Esophagus squamous epithelium (tissue), 5 donors: ENCODE results near the gene COL4A6. TPM values are rescaled to one million over a fixed set of nuclear protein-coding genes. Genes with fewer than 3 reads are reported as not detected.

Experiments used
- DNase-seq: peaks from one replicate; lab custom pipeline; 2025; lab: John Stamatoyannopoulos, UW
- H3K27ac ChIP-seq, 4 donors: fragments of 200-600 bp; sonication (generic); one replicate each; pipeline ENCODE4 v1.5.1; 2016 to 2019; ENCODE audit warnings: mild to moderate bottlenecking in 1 of 4
- H3K27me3 ChIP-seq, 4 donors: fragments of 200-600 bp; sonication (generic); 1 replicate in 3 of 4; 2 replicates in 1 of 4; pipeline versions ENCODE4 v1.5.1 to v1.6.0; 2017 to 2021; ENCODE audit warnings: antibody characterized with exemption in 1 of 4
- H3K36me3 ChIP-seq, 3 donors: fragments of 200-600 bp; sonication (generic); one replicate each; pipeline ENCODE4 v1.5.1; 2016 to 2019
- H3K4me1 ChIP-seq, 3 donors: fragments of 200-600 bp; sonication (generic); one replicate each; pipeline ENCODE4 v1.5.1; 2017 to 2019
- H3K4me3 ChIP-seq, 4 donors: fragments of 200-600 bp; sonication (generic); 1 replicate in 3 of 4; 2 replicates in 1 of 4; pipeline ENCODE4 v1.5.1; 2016 to 2019; ENCODE audit warnings: mild to moderate bottlenecking in 2 of 4, moderate library complexity in 1 of 4
- H3K9me3 ChIP-seq, 3 donors: fragments of 200-600 bp; sonication (generic); one replicate each; pipeline ENCODE4 v1.5.1; 2016 to 2019
- CTCF ChIP-seq, 6 experiments: fragments of 450-650 bp in 4 of 6; fragments of 200-600 bp in 2 of 6; sonication (generic) in 2 of 6; IDR thresholded peaks; one replicate each; pipeline ENCODE4 v1.5.1; 2016 to 2019; ENCODE audit warnings: antibody characterized with exemption in 6 of 6, mild to moderate bottlenecking in 4 of 6, moderate library complexity in 4 of 6
- POLR2A ChIP-seq, 4 donors: fragments of 450-650 bp; IDR thresholded peaks; one replicate each; pipeline ENCODE4 v1.6.1; 2017; ENCODE audit warnings: antibody characterized with exemption in 4 of 4, mild to moderate bottlenecking in 4 of 4, moderate library complexity in 3 of 4
- WGBS, 2 donors: methylation state at CpG; one replicate each; pipeline ENCODE4 v1.1.5; 2018; 5-methylcytosine and 5-hydroxymethylcytosine counted together
- intact Hi-C: fragments of 100-400 bp; cut with DNase I; formaldehyde crosslinking; loops from one replicate; pipeline ENCODE4 v1.15.0; 2022
- total RNA-seq, 4 donors: library from RNA; depleted of rRNA; stranded (reverse); fragments of >200 nt; gene quantifications; one replicate each; pipeline ENCODE4 v1.1.0, GENCODE V29; 2016
- donor health status: DM: yes; HTN: yes; CAD: no.

Gene COL4A6
- total RNA-seq, 4 donors from 2014 or later: 1.1 to 6.5 (median 2.9) TPM

GRCh38 chrX:108415146-108415545, 23.1 kb downstream of the COL4A6 start:
- Histone ChIP-seq H3K9me3 (no peaks in the 10 kb centered on the region), H3K4me3 (no peak overlapping the region), H3K4me1 (no peaks in the 10 kb centered on the region), H3K27me3 (no peaks in the 10 kb centered on the region), H3K36me3 (no peaks in the 10 kb centered on the region), H3K27ac (no peak overlapping the region)
- WGBS, 2 donors: 57 to 61% methylated on average over 1 of the region's 1 CpG
- no peak for DNase-seq
- intact Hi-C loops: no loop called here
- TF ChIP-seq CTCF (IDR thresholded peaks at IDR 0.05) (no peak), POLR2A (IDR thresholded peaks at IDR 0.05) (no peak)

GRCh38 chrX:108412783-108413182, 25.4 kb downstream of the COL4A6 start:
- no peak for TF ChIP-seq POLR2A (IDR thresholded peaks at IDR 0.05)
- no peak for TF ChIP-seq CTCF (IDR thresholded peaks at IDR 0.05)
- H3K27ac ChIP-seq: no peak overlapping the region
- no peak overlapping the region for H3K4me3 ChIP-seq
- no peak for DNase-seq
- H3K9me3 ChIP-seq: no peaks in the 10 kb centered on the region
- no peaks in the 10 kb centered on the region for H3K27me3 ChIP-seq
- H3K36me3 ChIP-seq: no peaks in the 10 kb centered on the region
- H3K4me1 ChIP-seq: no peaks in the 10 kb centered on the region
- intact Hi-C loops: no loop called here

- Histone ChIP-seq H3K27me3 (no peaks in the 10 kb centered on the region), H3K4me1 (peaks cover 0 to 31% (median 3%) of the 10 kb centered on the region in 3 donors), H3K4me3 (no peak overlapping the region), H3K36me3 (no peaks in the 10 kb centered on the region), H3K27ac (peak overlapping the region in 1 of 4 donors; percentile 17), H3K9me3 (no peaks in the 10 kb centered on the region)
- TF ChIP-seq POLR2A (IDR thresholded peaks at IDR 0.05) (no peak), CTCF (IDR thresholded peaks at IDR 0.05) (no peak)
- WGBS, 2 donors: 17 to 60% methylated on average over 1 of the region's 1 CpG
- intact Hi-C loops: no loop called here
- no peak for DNase-seq
Measured at GRCh38 chrX:108399418-108400165, 38.6 kb downstream of the COL4A6 start.

GRCh38 chrX:108397627-108398391, 40.4 kb downstream of the COL4A6 start:
- Histone ChIP-seq H3K4me1 (peaks cover 0 to 31% (median 3%) of the 10 kb centered on the region in 3 donors), H3K36me3 (no peaks in the 10 kb centered on the region), H3K9me3 (no peaks in the 10 kb centered on the region), H3K27me3 (no peaks in the 10 kb centered on the region), H3K4me3 (no peak overlapping the region), H3K27ac (no peak overlapping the region)
- 41% methylated on average over 6 of the region's 6 CpGs for WGBS, 2 donors
- intact Hi-C loops: no loop called here
- no peak for TF ChIP-seq POLR2A (IDR thresholded peaks at IDR 0.05)
- TF ChIP-seq CTCF (IDR thresholded peaks at IDR 0.05): no peak
- DNase-seq: no peak

GRCh38 chrX:108396986-108397385, 41.2 kb downstream of the COL4A6 start:
- 61 to 82% methylated on average over 1 of the region's 1 CpG for WGBS, 2 donors
- H3K4me3 ChIP-seq: no peak overlapping the region
- no peak overlapping the region for H3K27ac ChIP-seq
- no peaks in the 10 kb centered on the region for H3K27me3 ChIP-seq
- DNase-seq: no peak
- intact Hi-C loops: no loop called here
- peaks cover 0 to 31% (median 3%) of the 10 kb centered on the region in 3 donors for H3K4me1 ChIP-seq
- H3K36me3 ChIP-seq: no peaks in the 10 kb centered on the region
- no peaks in the 10 kb centered on the region for H3K9me3 ChIP-seq
- TF ChIP-seq CTCF (IDR thresholded peaks at IDR 0.05): no peak
